ENCODE measurements around the gene ASCC2. TPM values are rescaled to one million over a fixed set of nuclear protein-coding genes. Genes with fewer than 3 reads are reported as not detected.
A peak's percentile ranks its signal among the peaks of the same experiment; 100 is the strongest.

Gene ASCC2
- total and polyA plus RNA-seq, 10 donors, result 34.1 to 89.0 (median 62.9) TPM

- no peak for DNase-seq
- intact Hi-C loops (cut with DNase I; ENCODE audit: low total_unique reads), result no loop called here
- no peak overlapping the region for H3K4me3 ChIP-seq
- no peaks in the 10 kb centered on the region for H3K27me3 ChIP-seq (replicated peaks in 1 of 7)
- peaks cover 0 to 40% (median 22%) of the 10 kb centered on the region in 6 donors for H3K36me3 ChIP-seq
- no peak overlapping the region for H3K27ac ChIP-seq
- 70 to 97% (median 86%) methylated on average over 2 of the region's 2 CpGs for WGBS, 5 donors
- peaks cover 5 to 17% (median 13%) of the 10 kb centered on the region in 6 donors for H3K4me1 ChIP-seq
- no peaks in the 10 kb centered on the region for H3K9me3 ChIP-seq
- no peak for TF ChIP-seq POLR2A (IDR thresholded peaks at IDR 0.05)
These were observed 64.8 kb downstream of the ASCC2 start for GRCh38 chr22:29773233-29773632.

- Histone ChIP-seq H3K36me3 (peaks cover 0 to 40% (median 22%) of the 10 kb centered on the region in 6 donors), H3K27ac (no peak overlapping the region), H3K27me3 (replicated peaks in 1 of 7) (no peaks in the 10 kb centered on the region), H3K9me3 (no peaks in the 10 kb centered on the region), H3K4me3 (no peak overlapping the region), H3K4me1 (peaks cover 11 to 26% (median 19%) of the 10 kb centered on the region in 6 donors)
- no peak for DNase-seq
- no peak for TF ChIP-seq POLR2AphosphoS5 (IDR thresholded peaks at IDR 0.05)
- TF ChIP-seq CTCF (IDR thresholded peaks at IDR 0.05 in 8 of 11, conservative IDR thresholded peaks at IDR 0.05 in 3 of 11), result peak in 1 of 11 experiments; percentile 16
- 55 to 77% (median 65%) methylated on average over 4 to 5 of the region's 5 CpGs for WGBS, 5 donors
- intact Hi-C loops (cut with DNase I; ENCODE audit: low total_unique reads), result no loop called here
These were observed 65.9 kb downstream of the ASCC2 start for GRCh38 chr22:29772170-29772641.

DNA sequence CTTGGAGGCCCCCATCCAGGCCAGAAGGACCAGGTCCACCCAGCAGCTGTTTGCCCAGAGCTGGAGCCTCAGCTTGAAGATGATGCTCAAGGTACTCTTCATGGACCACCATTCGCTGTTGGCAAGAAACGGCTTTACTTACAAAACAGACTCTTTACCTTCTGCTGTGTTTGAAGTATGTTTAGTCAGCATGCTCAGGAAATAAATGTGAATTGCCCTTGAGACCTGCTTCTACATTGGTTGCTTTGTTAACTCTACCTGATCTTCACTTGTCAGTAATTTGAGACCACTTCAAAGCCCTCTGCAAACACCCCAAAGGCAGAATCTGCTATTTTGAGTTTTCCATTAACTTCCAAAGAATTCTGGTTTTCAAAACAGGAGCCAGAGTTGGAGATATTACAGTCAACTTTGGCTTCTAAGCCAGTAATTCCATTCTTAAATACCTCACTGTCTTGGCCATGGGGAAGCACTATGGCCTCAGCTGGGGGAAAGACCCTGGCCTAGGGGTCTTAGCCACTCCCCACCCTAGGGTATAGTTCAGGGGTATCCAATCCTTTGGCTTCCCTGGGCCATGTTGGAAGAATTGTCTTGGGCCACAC, 68.3 kb downstream of the ASCC2 start:
- no peak overlapping the region for H3K27ac ChIP-seq
- WGBS, 5 donors, result 86 to 98% (median 93%) methylated on average over 2 of the region's 2 CpGs
- H3K4me3 ChIP-seq, result no peak overlapping the region
- H3K9me3 ChIP-seq, result no peaks in the 10 kb centered on the region
- H3K36me3 ChIP-seq, result peaks cover 0 to 40% (median 22%) of the 10 kb centered on the region in 6 donors
- no peak for TF ChIP-seq CTCF (IDR thresholded peaks at IDR 0.05 in 8 of 11, conservative IDR thresholded peaks at IDR 0.05 in 3 of 11)
- no peak for TF ChIP-seq POLR2AphosphoS5 (IDR thresholded peaks at IDR 0.05)
- TF ChIP-seq POLR2A (IDR thresholded peaks at IDR 0.05), result no peak
- H3K27me3 ChIP-seq (replicated peaks in 1 of 7), result no peaks in the 10 kb centered on the region
- no peak for DNase-seq
- intact Hi-C loops (cut with DNase I; ENCODE audit: low total_unique reads), result no loop called here
- H3K4me1 ChIP-seq, result peaks cover 18 to 43% (median 35%) of the 10 kb centered on the region in 6 donors

DNA sequence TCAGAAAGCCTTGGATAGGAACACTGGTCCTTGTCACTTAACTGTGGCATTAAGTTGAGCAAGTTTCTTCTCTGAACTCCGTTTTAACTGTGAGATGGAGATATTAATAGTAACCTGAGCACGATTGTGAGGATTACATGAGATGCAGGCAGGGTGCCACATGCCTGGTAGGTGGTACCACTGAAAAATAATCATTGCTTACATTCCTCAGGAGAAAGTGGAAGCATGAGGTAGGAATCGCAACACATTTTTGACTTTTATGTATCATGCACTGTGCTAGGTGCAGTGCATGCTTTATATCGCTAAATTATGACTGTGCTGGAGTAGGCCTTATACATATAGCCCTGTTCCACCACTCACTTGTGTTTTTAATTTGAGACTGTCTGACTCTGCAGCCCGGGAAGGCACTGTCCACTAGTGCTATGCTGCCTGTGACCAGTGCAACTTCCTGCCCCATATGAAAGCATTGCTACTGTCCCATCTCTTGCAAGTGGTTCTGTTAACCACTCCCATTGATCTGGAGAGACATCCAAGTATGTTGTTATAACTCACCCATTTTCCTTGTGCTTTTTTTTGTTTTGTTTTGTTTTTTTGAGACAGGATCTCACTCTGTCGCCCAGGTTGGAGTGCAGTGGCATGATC, 69.9 kb downstream of the ASCC2 start:
- intact Hi-C loops (cut with DNase I; ENCODE audit: low total_unique reads), result no loop called here
- peak overlapping the region; percentile 71 to 99 (median 89) for H3K4me3 ChIP-seq
- H3K36me3 ChIP-seq, result peaks cover 0 to 40% (median 22%) of the 10 kb centered on the region in 6 donors
- DNase-seq, result no peak
- peak overlapping the region in 4 of 8 donors; percentile 85 to 93 (median 90) for H3K27ac ChIP-seq
- WGBS, 5 donors, result 46 to 54% (median 50%) methylated on average over 6 of the region's 6 CpGs
- no peaks in the 10 kb centered on the region for H3K9me3 ChIP-seq
- peaks cover 18 to 56% (median 35%) of the 10 kb centered on the region in 6 donors for H3K4me1 ChIP-seq
- TF ChIP-seq POLR2A (IDR thresholded peaks at IDR 0.05) (no peak), CTCF (IDR thresholded peaks at IDR 0.05 in 8 of 11, conservative IDR thresholded peaks at IDR 0.05 in 3 of 11) (no peak), POLR2AphosphoS5 (IDR thresholded peaks at IDR 0.05) (no peak)
- no peaks in the 10 kb centered on the region for H3K27me3 ChIP-seq (replicated peaks in 1 of 7)

Measured in spleen (tissue), 11 donors.